Measurements from ENCODE around the gene C2orf68. TPM values are rescaled to one million over a fixed set of nuclear protein-coding genes. Genes with fewer than 3 reads are reported as not detected.

The C2orf68 gene
- total and polyA plus RNA-seq, 9 of the 15 experiments (the other 6 are each of a cell fraction or from before 2014, with no cell fraction given), result 22.1 to 50.0 (median 31.8) TPM

DNA sequence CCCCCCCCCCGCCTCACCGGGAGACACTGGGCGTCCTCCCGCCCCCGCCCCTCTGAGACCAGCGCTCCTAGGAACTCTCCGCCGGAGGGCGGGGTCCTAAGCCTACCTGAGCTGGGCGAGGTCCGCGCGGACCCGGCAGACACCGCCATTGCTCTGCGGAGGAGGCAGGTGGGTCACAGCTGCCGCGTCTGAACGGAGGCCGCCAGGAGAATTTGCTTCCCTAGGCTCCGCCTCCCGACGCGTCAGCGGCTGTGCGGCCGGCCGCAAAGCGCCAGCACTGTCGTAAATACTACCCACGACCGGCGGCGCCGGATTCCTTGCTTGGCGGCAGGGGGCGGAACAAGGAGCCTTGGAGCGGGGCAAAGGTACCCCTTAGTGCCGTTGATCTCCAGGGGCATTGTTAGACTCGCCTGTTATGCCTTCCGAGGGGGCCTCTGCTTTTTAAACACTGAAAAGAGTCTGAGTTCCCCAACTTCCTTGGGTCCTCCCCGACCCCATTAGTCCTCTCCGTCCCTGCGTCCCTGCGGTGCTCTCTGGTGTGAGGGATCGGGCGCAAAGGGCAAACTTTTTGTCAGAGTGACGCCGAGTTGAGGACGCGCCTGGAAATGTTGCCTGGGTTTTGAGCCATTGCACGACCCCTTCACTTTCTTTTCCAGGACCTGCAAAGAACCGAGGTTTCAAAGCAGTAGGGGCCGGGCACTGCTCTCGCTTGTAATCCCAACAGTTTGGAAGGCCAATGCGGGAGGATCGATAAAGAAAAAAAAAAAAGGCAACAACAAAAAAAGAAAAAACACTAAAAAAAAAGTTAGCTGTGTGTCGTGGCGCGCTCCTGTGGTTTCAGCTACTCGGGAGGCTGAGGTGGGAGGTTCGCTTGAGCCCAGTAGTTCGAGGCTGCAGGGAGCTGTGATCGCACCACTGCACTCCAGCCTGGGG is 50.3 kb downstream of the C2orf68 start, which contains the start of gene GGCX:
Gene GGCX (minus strand): TSS at position 214 of the 933 bp plus-strand sequence. CDS start 65 bp downstream, at position 149.
- H3K27ac ChIP-seq (ENCODE audit: extremely low read depth, low read depth, low read length), result peak within 1 kb of the TSS; percentile 95
- H4K20me1 ChIP-seq (replicated peaks; ENCODE audit: control insufficient read depth, insufficient read depth, low read length), result no peaks in the 10 kb centered on the region
- 2% methylated on average over 63 of the region's 64 CpGs for WGBS (ENCODE audit: insufficient coverage, low coverage, missing lambda C conversion rate)
- H3K9me1 ChIP-seq (ENCODE audit: control insufficient read depth, insufficient read depth, low read length), result peaks cover 3% of the 10 kb centered on the region
- intact Hi-C loops (cut with micrococcal nuclease) (loop anchor here (2.0 kb wide), 1 partner anchor 41 kb away; the partner anchor contains the start of gene TMEM150A), in situ Hi-C loops (cut with MboI) (no loop called here)
- POLR2A ChIA-PET, result interaction anchor here (0.6 to 16.3 kb wide), 15 partner anchors 12 to 168 kb away, joined by 3 to 358 read pairs (median 4); partner anchors contain the start of genes C2orf68, MAT2A, USP39 and VAMP8
- peak within 1 kb of the TSS; percentile 100 for H3K4me2 ChIP-seq (ENCODE audit: insufficient read depth, low read length)
- ATAC-seq (peak; percentile 94), DNase-seq (ENCODE audit: extremely low read depth in 1 of 4, low spot score in 3 of 4) (peak; percentile 90 to 97 (median 92)), FAIRE-seq (peak; percentile 89)
- TSS peak; percentile 97 for BruUV-seq (replicated peaks)
- peaks cover 35% of the 10 kb centered on the region for H3K79me2 ChIP-seq (ENCODE audit: control insufficient read depth, insufficient read depth, low read length)
- H3K27me3 ChIP-seq (ENCODE audit: control insufficient read depth in 2 of 2, insufficient read depth in 2 of 2, low read length in 2 of 2), result no peaks in the 10 kb centered on the region
- peak within 1 kb of the TSS; percentile 100 for H2AFZ ChIP-seq (ENCODE audit: low read depth, low read length)
- CTCF ChIA-PET (ENCODE audit: low intra/inter-chr PET ratio), result interaction anchor here (0.6 to 1.0 kb wide), 2 partner anchors 44 to 141 kb away, joined by 3 to 5 read pairs; no protein-coding TSS in a partner anchor
- no peaks in the 10 kb centered on the region for H3K9me3 ChIP-seq (replicated peaks; ENCODE audit: control insufficient read depth, insufficient read depth, low read depth, low read length)
- peak within 1 kb of the TSS; percentile 95 to 98 for H3K9ac ChIP-seq (ENCODE audit: insufficient read depth in 1 of 2, low read depth in 2 of 2, low read length in 2 of 2)
- peaks cover 25% of the 10 kb centered on the region for H3K36me3 ChIP-seq (ENCODE audit: control insufficient read depth, insufficient read depth, low read length)
- H3K4me3 ChIP-seq, result peak within 1 kb of the TSS; percentile 79
- peaks cover 18 to 26% of the 10 kb centered on the region in 2 experiments for H3K4me1 ChIP-seq (replicated peaks in 1 of 2; ENCODE audit: control insufficient read depth in 2 of 2, insufficient read depth in 2 of 2, low read length in 2 of 2)
- TF ChIP-seq KLF10 (CRISPR knock-in tag; IDR thresholded peaks at IDR 0.05) (no peak), AFF1 (IDR thresholded peaks at IDR 0.05; ENCODE audit: low read depth in 1 of 2, partially characterized antibody in 2 of 2) (peak; percentile 41 to 57), CTBP1 (IDR thresholded peaks at IDR 0.05; ENCODE audit: borderline replicate concordance) (peak; percentile 80), NCOA2 (IDR thresholded peaks at IDR 0.05; ENCODE audit: partially characterized antibody in 2 of 2) (peak in 1 of 2 experiments; percentile 97), TAF1 (IDR thresholded peaks at IDR 0.05; ENCODE audit: control insufficient read depth, extremely low read depth, insufficient read depth, low read length, severe bottlenecking) (peak; percentile 82), ZNF384 (IDR thresholded peaks at IDR 0.05; ENCODE audit: low read depth, low read length) (peak; percentile 38), RAD51 (IDR thresholded peaks at IDR 0.05; ENCODE audit: borderline replicate concordance, low read depth) (no peak), JUN (IDR thresholded peaks at IDR 0.05; ENCODE audit: borderline replicate concordance, low read depth, low read length) (0 out of 2 replicates have a peak, but pooled peaks have one; percentile 6), JUN (CRISPR knock-in tag; IDR thresholded peaks at IDR 0.05; ENCODE audit: borderline replicate concordance) (no peak), ZNF280A (IDR thresholded peaks at IDR 0.05; ENCODE audit: low read depth, partially characterized antibody) (peak; percentile 19), GTF2E2 (tag; IDR thresholded peaks at IDR 0.05) (peak; percentile 82; the same call in 1 of the 2 replicates)
- TF ChIP-seq, protein P1, sequence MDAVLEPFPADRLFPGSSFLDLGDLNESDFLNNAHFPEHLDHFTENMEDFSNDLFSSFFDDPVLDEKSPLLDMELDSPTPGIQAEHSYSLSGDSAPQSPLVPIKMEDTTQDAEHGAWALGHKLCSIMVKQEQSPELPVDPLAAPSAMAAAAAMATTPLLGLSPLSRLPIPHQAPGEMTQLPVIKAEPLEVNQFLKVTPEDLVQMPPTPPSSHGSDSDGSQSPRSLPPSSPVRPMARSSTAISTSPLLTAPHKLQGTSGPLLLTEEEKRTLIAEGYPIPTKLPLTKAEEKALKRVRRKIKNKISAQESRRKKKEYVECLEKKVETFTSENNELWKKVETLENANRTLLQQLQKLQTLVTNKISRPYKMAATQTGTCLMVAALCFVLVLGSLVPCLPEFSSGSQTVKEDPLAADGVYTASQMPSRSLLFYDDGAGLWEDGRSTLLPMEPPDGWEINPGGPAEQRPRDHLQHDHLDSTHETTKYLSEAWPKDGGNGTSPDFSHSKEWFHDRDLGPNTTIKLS (IDR thresholded peaks at IDR 0.05; ENCODE audit: borderline replicate concordance, low read depth), result peak; percentile 80
